H9 (cell line): ENCODE data around the gene KIF26B. TPM values are rescaled to one million over a fixed set of nuclear protein-coding genes. Genes with fewer than 3 reads are reported as not detected.

Experiments used
- DNase-seq: peaks from one replicate; pipeline ENCODE4 v3.0.0-alpha.2; 2017
- H2AFZ ChIP-seq: one replicate; pipeline ENCODE4 v1.6.1; 2013; ENCODE audit warnings: mild to moderate bottlenecking, low read length, control low read depth, moderate library complexity
- H2AK5ac ChIP-seq: 2 replicates; pipeline ENCODE4 v1.6.1; 2013; ENCODE audit warnings: low read length, control low read depth, mixed read lengths; ENCODE audit not compliant: insufficient read length
- H2BK120ac ChIP-seq: one replicate; pipeline ENCODE4 v1.6.1; 2013; ENCODE audit warnings: low read depth, mild to moderate bottlenecking, low read length, control low read depth, inconsistent platforms; ENCODE audit not compliant: poor library complexity, severe bottlenecking
- H2BK12ac ChIP-seq: 2 replicates; pipeline ENCODE4 v1.6.1; 2013; ENCODE audit warnings: low read length, control low read depth, mixed read lengths, low read depth; ENCODE audit not compliant: insufficient read length
- H2BK15ac ChIP-seq: 2 replicates; pipeline ENCODE4 v1.6.1; 2013; ENCODE audit warnings: low read depth, low read length, control low read depth
- H2BK20ac ChIP-seq: one replicate; pipeline ENCODE4 v1.6.1; 2013; ENCODE audit warnings: low read depth, mild to moderate bottlenecking, low read length, control low read depth, inconsistent platforms; ENCODE audit not compliant: poor library complexity, severe bottlenecking
- H2BK5ac ChIP-seq: 2 replicates; pipeline ENCODE4 v1.6.1; 2013; ENCODE audit warnings: low read length, control low read depth, mixed read lengths; ENCODE audit not compliant: insufficient read length
- H3K14ac ChIP-seq: 2 replicates; pipeline ENCODE4 v1.6.1; 2013; ENCODE audit warnings: low read length, control low read depth; ENCODE audit not compliant: insufficient read depth
- H3K18ac ChIP-seq: 2 replicates; pipeline ENCODE4 v1.6.1; 2013; ENCODE audit warnings: low read depth, mild to moderate bottlenecking, mixed read lengths, low read length, control low read depth; ENCODE audit not compliant: insufficient read length
- H3K23ac ChIP-seq: 2 replicates; pipeline ENCODE4 v1.6.1; 2013; ENCODE audit warnings: low read length, control low read depth, mixed read lengths, low read depth; ENCODE audit not compliant: insufficient read length
- H3K23me2 ChIP-seq: 2 replicates; pipeline ENCODE4 v1.6.1; 2013; ENCODE audit warnings: low read depth, mild to moderate bottlenecking, mixed read lengths, low read length, control low read depth; ENCODE audit not compliant: insufficient read length, poor library complexity, severe bottlenecking
- H3K27ac ChIP-seq: 2 replicates; pipeline ENCODE4 v1.5.1; 2013; ENCODE audit warnings: low read length, control low read depth, mixed read lengths, low read depth; ENCODE audit not compliant: insufficient read length
- H3K27me3 ChIP-seq: 2 replicates; pipeline ENCODE4 v1.6.1; 2013; ENCODE audit warnings: low read length, control low read depth, inconsistent platforms; ENCODE audit not compliant: insufficient read depth
- H3K4ac ChIP-seq: 2 replicates; pipeline ENCODE4 v1.6.1; 2013; ENCODE audit warnings: low read depth, mild to moderate bottlenecking, control low read depth, inconsistent platforms, low read length, moderate library complexity
- H3K4me1 ChIP-seq: 2 replicates; pipeline ENCODE4 v1.6.1; 2013; ENCODE audit warnings: low read length, control low read depth, inconsistent platforms; ENCODE audit not compliant: insufficient read depth
- H3K4me2 ChIP-seq: 2 replicates; pipeline ENCODE4 v1.6.1; 2013; ENCODE audit warnings: low read length, control low read depth, mixed read lengths; ENCODE audit not compliant: insufficient read length, insufficient read depth
- H3K56ac ChIP-seq: 2 replicates; pipeline ENCODE4 v1.6.1; 2013; ENCODE audit warnings: low read depth, mild to moderate bottlenecking, mixed read lengths, low read length, control low read depth; ENCODE audit not compliant: insufficient read length
- H3K79me1 ChIP-seq: 2 replicates; pipeline ENCODE4 v1.6.1; 2013; ENCODE audit warnings: low read depth, mild to moderate bottlenecking, moderate library complexity, low read length, control low read depth, inconsistent platforms; ENCODE audit not compliant: insufficient read depth, poor library complexity, severe bottlenecking
- H3K79me2 ChIP-seq: 2 replicates; pipeline ENCODE4 v1.6.1; 2013; ENCODE audit warnings: low read length, control low read depth, inconsistent platforms; ENCODE audit not compliant: insufficient read depth
- H3K9ac ChIP-seq: 2 replicates; pipeline ENCODE4 v1.6.1; 2013; ENCODE audit warnings: low read length, control low read depth, mixed read lengths; ENCODE audit not compliant: insufficient read length; ENCODE audit errors: extremely low read depth
- H3K9me3 ChIP-seq: one replicate; pipeline ENCODE4 v1.6.1; 2013; ENCODE audit warnings: low read depth, low read length, inconsistent platforms; ENCODE audit not compliant: control insufficient read depth
- H3T11ph ChIP-seq: one replicate; pipeline ENCODE4 v1.6.1; 2013; ENCODE audit warnings: mild to moderate bottlenecking, low read length, control low read depth, inconsistent platforms
- H4K20me1 ChIP-seq: one replicate; pipeline ENCODE4 v1.6.1; 2013; ENCODE audit not compliant: control insufficient read depth, insufficient read length, insufficient read depth
- H4K5ac ChIP-seq: 2 replicates; pipeline ENCODE4 v1.6.1; 2013; ENCODE audit warnings: low read depth, mild to moderate bottlenecking, mixed read lengths, low read length, control low read depth; ENCODE audit not compliant: insufficient read length
- H4K8ac ChIP-seq: replicated peaks from 2 replicates; pipeline ENCODE4 v1.6.1; 2013; ENCODE audit warnings: low read length, control low read depth, mixed read lengths, low read depth; ENCODE audit not compliant: insufficient read length
- H4K91ac ChIP-seq: 2 replicates; pipeline ENCODE4 v1.6.1; 2013; ENCODE audit warnings: low read depth, mild to moderate bottlenecking, moderate library complexity, mixed read lengths, low read length, control low read depth; ENCODE audit not compliant: insufficient read length
- H3K27ac Mint-ChIP-seq, 3 experiments: 2 replicates in 2 of 3; 3 replicates in 1 of 3; pipeline ENCODE4 v1.8.0; 2020 to 2021; ENCODE audit warnings: mixed read lengths in 3 of 3, mild to moderate bottlenecking in 1 of 3, moderate library complexity in 1 of 3
- H3K27me3 Mint-ChIP-seq: 2 replicates; pipeline ENCODE4 v1.8.0; 2021; ENCODE audit warnings: low read depth, mild to moderate bottlenecking, moderate library complexity, mixed read lengths
- H3K36me3 Mint-ChIP-seq, 3 experiments: 2 replicates in 2 of 3; 3 replicates in 1 of 3; pipeline ENCODE4 v1.8.0; 2020 to 2021; ENCODE audit warnings: low read depth in 3 of 3, mixed read lengths in 3 of 3; ENCODE audit not compliant: insufficient read depth in 1 of 3
- H3K4me1 Mint-ChIP-seq, 2 experiments: 2 replicates each; pipeline ENCODE4 v1.8.0; 2020; ENCODE audit warnings: mixed read lengths in 2 of 2
- H3K4me3 Mint-ChIP-seq, 2 experiments: 2 replicates in 1 of 2; 3 replicates in 1 of 2; pipeline ENCODE4 v1.8.0; 2020 to 2021; ENCODE audit warnings: mild to moderate bottlenecking in 2 of 2, mixed read lengths in 2 of 2, moderate library complexity in 1 of 2
- H3K9me3 Mint-ChIP-seq, 2 experiments: 2 replicates in 1 of 2; 3 replicates in 1 of 2; pipeline ENCODE4 v1.8.0; 2020; ENCODE audit warnings: mild to moderate bottlenecking in 2 of 2, mixed read lengths in 2 of 2, moderate library complexity in 1 of 2
- CTCF ChIP-seq: fragments of 200-600 bp; sonication (generic); conservative IDR thresholded peaks from 3 replicates; pipeline ENCODE4 v1.8.0; 2021; ENCODE audit warnings: antibody characterized with exemption, mild to moderate bottlenecking
- WGBS: extraction: QIAGEN DNeasy Blood & Tissue Kit; methylation state at CpG from one replicate; pipeline ENCODE4 v1.1.7; 2013; ENCODE audit warnings: missing lambda C conversion rate, low lambda C conversion rate, mixed read lengths; ENCODE audit not compliant: insufficient read length; ENCODE audit errors: extremely low coverage; 5-methylcytosine and 5-hydroxymethylcytosine counted together
- total RNA-seq: library from RNA; stranded (reverse); gene quantifications from 2 replicates; pipeline ENCODE4 v1.2.1, GENCODE V29; 2021

Gene KIF26B
- total RNA-seq, 1 experiment from 2014 or later = 0.13 TPM

- Mint-ChIP-seq H3K4me3 (no peak overlapping the region), H3K9me3 (no peaks in the 10 kb centered on the region), H3K36me3 (no peaks in the 10 kb centered on the region), H3K27me3 (peaks cover 22% of the 10 kb centered on the region), H3K4me1 (peaks cover 6% of the 10 kb centered on the region in 2 experiments), H3K27ac (no peak overlapping the region)
- Histone ChIP-seq H3K79me2 (no peaks in the 10 kb centered on the region), H4K20me1 (no peaks in the 10 kb centered on the region), H3K4me1 (no peaks in the 10 kb centered on the region), H3K56ac (no peak overlapping the region), H4K8ac (no peak overlapping the region), H2BK12ac (no peak overlapping the region), H3K23me2 (no peaks in the 10 kb centered on the region), H3K27ac (no peak overlapping the region), H3K18ac (no peak overlapping the region), H3K27me3 (no peaks in the 10 kb centered on the region), H4K5ac (no peak overlapping the region), H3T11ph (no peak overlapping the region), H2BK15ac (no peak overlapping the region), H2BK120ac (no peak overlapping the region), H3K4me2 (no peak overlapping the region), H2BK20ac (no peak overlapping the region), H2AK5ac (no peak overlapping the region), H3K79me1 (no peaks in the 10 kb centered on the region), H3K14ac (no peak overlapping the region), H3K4ac (no peak overlapping the region), H3K9me3 (no peaks in the 10 kb centered on the region), H3K23ac (no peak overlapping the region), H2AFZ (no peak overlapping the region), H2BK5ac (no peak overlapping the region), H4K91ac (no peak overlapping the region), H3K9ac (no peak overlapping the region)
- DNase-seq = no peak
- WGBS = no CpG with 5 or more reads among the region's 6 CpGs
- TF ChIP-seq CTCF = no peak
Observed at GRCh38 chr1:245240648-245241165, 85.9 kb downstream of the KIF26B start.
